Calu3 (cell line): Measurements from ENCODE around the gene BCAS3. TPM values are rescaled to one million over a fixed set of nuclear protein-coding genes. Genes with fewer than 3 reads are reported as not detected.

Experiments used
- BruUV-seq: library from RNA; stranded (reverse); fragments of 400-500 nt; replicated peaks from 2 replicates; lab custom pipeline; 2021; lab: Mats Ljungman, UMichigan
- CTCF ChIA-PET: fragments of 300-600 bp; sonication (Branson Sonifier 250); formaldehyde crosslinking; loops from one replicate; lab custom pipeline; 2022; ENCODE audit warnings: antibody characterized with exemption; lab: Charles Lee
- DNase-seq: peaks from one replicate; pipeline ENCODE4 v3.0.0; 2022
- H3K27ac Mint-ChIP-seq: one replicate; pipeline ENCODE4 v1.8.0; 2022; ENCODE audit warnings: mixed read lengths; ENCODE audit not compliant: unreplicated experiment
- H3K27me3 Mint-ChIP-seq: one replicate; pipeline ENCODE4 v1.8.0; 2022; ENCODE audit warnings: mixed read lengths; ENCODE audit not compliant: unreplicated experiment
- H3K36me3 Mint-ChIP-seq: one replicate; pipeline ENCODE4 v1.8.0; 2022; ENCODE audit warnings: mild to moderate bottlenecking, moderate library complexity, mixed read lengths; ENCODE audit not compliant: insufficient read depth, unreplicated experiment
- H3K4me1 Mint-ChIP-seq: one replicate; pipeline ENCODE4 v1.8.0; 2022; ENCODE audit warnings: mild to moderate bottlenecking, low read depth, mixed read lengths; ENCODE audit not compliant: unreplicated experiment
- H3K4me3 Mint-ChIP-seq: one replicate; pipeline ENCODE4 v1.8.0; 2022; ENCODE audit warnings: mild to moderate bottlenecking, low read depth, moderate library complexity, mixed read lengths; ENCODE audit not compliant: unreplicated experiment
- H3K9me3 Mint-ChIP-seq: one replicate; pipeline ENCODE4 v1.8.0; 2022; ENCODE audit warnings: low read depth, mixed read lengths; ENCODE audit not compliant: unreplicated experiment
- intact Hi-C: fragments of 100-400 bp; cut with micrococcal nuclease; formaldehyde crosslinking; loops from one replicate; pipeline ENCODE4 v1.10.0; 2022; ENCODE audit not compliant: unreplicated experiment
- total RNA-seq: library from RNA; stranded (reverse); gene quantifications from 2 replicates; pipeline ENCODE4 v1.2.3, GENCODE V29; 2022
- TF ChIP-seq, protein P1 (sequence below): fragments of 200-600 bp; IDR thresholded peaks from one replicate; pipeline ENCODE4 v1.8.0; 2022; ENCODE audit warnings: antibody characterized with exemption; ENCODE audit not compliant: unreplicated experiment

The BCAS3 gene
- total RNA-seq, 1 experiment from 2014 or later = 10.9 TPM

DNA sequence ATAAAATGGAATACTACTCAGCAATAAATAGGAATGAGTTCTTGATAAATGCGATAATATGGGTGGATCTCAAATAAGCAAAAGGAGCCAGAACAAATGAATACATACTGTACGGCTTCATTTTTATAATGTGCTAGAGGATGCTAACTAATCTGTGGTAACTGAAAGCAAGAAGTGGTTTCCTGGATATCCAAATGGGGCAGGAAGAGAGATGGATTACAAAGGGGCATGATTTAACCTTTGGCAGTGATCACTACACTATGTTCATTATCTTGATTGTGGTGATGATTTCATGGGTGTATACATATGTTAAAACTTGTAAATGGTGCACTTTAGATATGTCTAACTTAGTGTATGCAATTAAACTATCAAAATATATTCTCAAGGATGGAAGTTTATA is 499.7 kb downstream of the BCAS3 start:
- intact Hi-C loops = no loop called here
- CTCF ChIA-PET = no interaction called here
- Mint-ChIP-seq H3K4me3 (no peak overlapping the region), H3K9me3 (no peaks in the 10 kb centered on the region), H3K27ac (no peak overlapping the region), H3K27me3 (no peaks in the 10 kb centered on the region), H3K4me1 (no peaks in the 10 kb centered on the region), H3K36me3 (no peaks in the 10 kb centered on the region)
- BruUV-seq = no TSS peak
- DNase-seq = no peak
- TF ChIP-seq, protein P1, sequence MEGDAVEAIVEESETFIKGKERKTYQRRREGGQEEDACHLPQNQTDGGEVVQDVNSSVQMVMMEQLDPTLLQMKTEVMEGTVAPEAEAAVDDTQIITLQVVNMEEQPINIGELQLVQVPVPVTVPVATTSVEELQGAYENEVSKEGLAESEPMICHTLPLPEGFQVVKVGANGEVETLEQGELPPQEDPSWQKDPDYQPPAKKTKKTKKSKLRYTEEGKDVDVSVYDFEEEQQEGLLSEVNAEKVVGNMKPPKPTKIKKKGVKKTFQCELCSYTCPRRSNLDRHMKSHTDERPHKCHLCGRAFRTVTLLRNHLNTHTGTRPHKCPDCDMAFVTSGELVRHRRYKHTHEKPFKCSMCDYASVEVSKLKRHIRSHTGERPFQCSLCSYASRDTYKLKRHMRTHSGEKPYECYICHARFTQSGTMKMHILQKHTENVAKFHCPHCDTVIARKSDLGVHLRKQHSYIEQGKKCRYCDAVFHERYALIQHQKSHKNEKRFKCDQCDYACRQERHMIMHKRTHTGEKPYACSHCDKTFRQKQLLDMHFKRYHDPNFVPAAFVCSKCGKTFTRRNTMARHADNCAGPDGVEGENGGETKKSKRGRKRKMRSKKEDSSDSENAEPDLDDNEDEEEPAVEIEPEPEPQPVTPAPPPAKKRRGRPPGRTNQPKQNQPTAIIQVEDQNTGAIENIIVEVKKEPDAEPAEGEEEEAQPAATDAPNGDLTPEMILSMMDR = no peak

DNA sequence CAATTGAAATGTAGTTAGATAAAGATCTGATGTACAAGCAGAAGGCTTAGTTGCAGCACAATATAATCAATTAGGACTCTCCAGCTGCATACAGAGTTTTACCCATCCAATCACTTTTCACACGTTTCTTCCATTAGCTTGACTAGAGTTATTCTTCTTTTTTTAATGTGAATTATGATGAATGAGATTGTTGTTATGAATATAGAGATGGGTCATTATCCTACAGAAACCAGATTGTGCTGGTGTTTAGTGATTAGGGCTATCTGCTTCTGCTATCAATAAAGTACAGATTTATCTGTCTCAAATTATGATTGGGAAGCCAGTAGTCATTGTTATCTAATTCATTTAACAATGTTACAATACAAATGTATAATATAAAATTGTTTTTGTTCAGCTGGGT is 500.6 kb downstream of the BCAS3 start:
- intact Hi-C loops = no loop called here
- BruUV-seq = no TSS peak
- CTCF ChIA-PET = interaction anchor here (0.5 kb wide), 1 partner anchor 1578 kb away, joined by 4 read pairs; no protein-coding TSS in a partner anchor
- TF ChIP-seq, protein P1 = no peak
- H3K9me3 Mint-ChIP-seq = no peaks in the 10 kb centered on the region
- H3K4me1 Mint-ChIP-seq = no peaks in the 10 kb centered on the region
- no peak for DNase-seq
- H3K36me3 Mint-ChIP-seq = no peaks in the 10 kb centered on the region
- H3K4me3 Mint-ChIP-seq = no peak overlapping the region
- no peaks in the 10 kb centered on the region for H3K27me3 Mint-ChIP-seq
- H3K27ac Mint-ChIP-seq = no peak overlapping the region

DNA sequence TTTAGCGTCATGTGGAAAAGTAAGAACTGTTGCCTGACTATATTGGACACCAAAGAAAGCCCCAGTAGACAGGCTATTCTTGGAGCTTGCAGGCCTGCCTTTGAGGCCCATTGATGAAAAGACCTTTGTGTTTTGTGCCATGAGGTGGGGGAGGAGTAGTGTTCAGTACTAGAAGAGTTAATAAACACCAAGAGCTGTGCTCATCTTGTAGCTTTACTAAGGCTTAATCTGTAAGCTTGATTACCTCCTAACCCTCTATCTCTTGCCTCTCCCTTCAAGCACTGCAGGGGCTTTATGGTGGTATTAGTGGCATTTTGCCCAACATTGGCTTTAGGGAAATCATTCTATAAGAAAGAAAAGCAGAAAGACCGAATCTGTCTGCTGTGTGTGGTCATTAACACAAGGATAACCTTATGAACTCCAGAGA is 501.7 kb downstream of the BCAS3 start:
- BruUV-seq = no TSS peak

DNA sequence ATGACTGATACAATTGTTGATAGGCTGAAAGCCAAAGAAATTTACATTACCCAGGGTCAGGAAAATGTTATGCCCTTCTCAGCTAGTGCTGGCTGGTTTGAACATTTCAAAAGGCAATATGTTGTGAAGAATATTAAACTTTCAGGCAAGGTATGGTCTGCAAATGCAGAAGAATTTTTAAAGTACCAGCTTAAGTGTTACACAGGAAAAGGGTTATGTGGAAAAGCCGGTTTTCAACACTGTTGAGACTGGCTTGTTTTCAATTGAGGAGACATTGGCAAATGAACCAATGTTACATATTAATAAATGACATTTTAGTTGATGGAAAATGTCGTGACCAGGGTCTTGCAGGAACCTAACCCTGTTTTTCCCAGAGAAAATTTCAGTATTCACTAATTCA is 506.1 kb downstream of the BCAS3 start:
- Mint-ChIP-seq H3K4me1 (no peaks in the 10 kb centered on the region), H3K4me3 (no peak overlapping the region), H3K36me3 (no peaks in the 10 kb centered on the region), H3K27ac (no peak overlapping the region), H3K9me3 (no peaks in the 10 kb centered on the region), H3K27me3 (no peaks in the 10 kb centered on the region)
- no peak for DNase-seq
- CTCF ChIA-PET = no interaction called here
- TF ChIP-seq, protein P1 = no peak
- intact Hi-C loops = no loop called here
- BruUV-seq = no TSS peak

More for the DNA sequence above, 501.7 kb downstream of the BCAS3 start:
- no peaks in the 10 kb centered on the region for H3K36me3 Mint-ChIP-seq
- no peak for DNase-seq
- TF ChIP-seq, protein P1 = no peak
- intact Hi-C loops = no loop called here
- CTCF ChIA-PET = interaction anchor here (0.7 kb wide), 1 partner anchor 353 kb away, joined by 4 read pairs; no protein-coding TSS in a partner anchor
- no peak overlapping the region for H3K4me3 Mint-ChIP-seq
- H3K4me1 Mint-ChIP-seq = no peaks in the 10 kb centered on the region
- no peak overlapping the region for H3K27ac Mint-ChIP-seq
- no peaks in the 10 kb centered on the region for H3K9me3 Mint-ChIP-seq
- H3K27me3 Mint-ChIP-seq = no peaks in the 10 kb centered on the region
